Gastroesophageal sphincter (tissue), 4 donors: ENCODE results near the gene GOLGA6L22. TPM values are rescaled to one million over a fixed set of nuclear protein-coding genes. Genes with fewer than 3 reads are reported as not detected.
"Not testable (repeated sequence)": the region's sequence is repeated elsewhere in the genome, so short reads cannot be mapped to it uniquely, and the experiment has no call there.

Experiments
- ATAC-seq: fragments of 150-250 bp; one replicate; pipeline ENCODE4 v1.9.1; 2016; ENCODE audit warnings: mild to moderate bottlenecking, moderate library complexity
- H3K27ac ChIP-seq, 4 donors: fragments of 200-600 bp; sonication (generic) in 3 of 4; 1 replicate in 3 of 4; 2 replicates in 1 of 4; pipeline ENCODE4 v1.5.1; 2016 to 2019
- H3K27me3 ChIP-seq: fragments of 200-600 bp; sonication (generic); one replicate; pipeline ENCODE4 v1.5.1; 2019
- H3K36me3 ChIP-seq, 2 donors: fragments of 200-600 bp; sonication (generic); one replicate each; pipeline ENCODE4 v1.5.1; 2019; ENCODE audit warnings: control low read depth in 1 of 2
- H3K4me1 ChIP-seq, 3 donors: fragments of 200-600 bp; sonication (generic); 1 replicate in 2 of 3; 2 replicates in 1 of 3; pipeline ENCODE4 v1.5.1; 2016 to 2019; ENCODE audit warnings: control low read depth in 2 of 3
- H3K4me3 ChIP-seq, 2 donors: fragments of 200-600 bp; sonication (generic); one replicate each; pipeline ENCODE4 v1.5.1; 2019; ENCODE audit warnings: mild to moderate bottlenecking in 1 of 2, moderate library complexity in 1 of 2
- H3K9me3 ChIP-seq, 3 donors: fragments of 200-600 bp; sonication (generic); one replicate each; pipeline ENCODE4 v1.5.1; 2017 to 2019; ENCODE audit warnings: control low read depth in 2 of 3
- WGBS, 2 donors: methylation state at CpG; one replicate each; pipeline ENCODE4 v1.1.5; 2018; ENCODE audit warnings: low coverage in 1 of 2; 5-methylcytosine and 5-hydroxymethylcytosine counted together
- total RNA-seq, 4 donors: library from RNA; depleted of rRNA; stranded (reverse); fragments of >200 nt; gene quantifications; one replicate each; pipeline ENCODE4 v1.1.0, GENCODE V29; 2016
- TF ChIP-seq, protein P1 (sequence below), 4 experiments: fragments of 200-600 bp in 2 of 4; fragments of 450-650 bp in 2 of 4; sonication (generic) in 1 of 4; IDR thresholded peaks; one replicate each; pipeline ENCODE4 v1.5.1; 2017 to 2019; ENCODE audit warnings: antibody characterized with exemption in 4 of 4, mild to moderate bottlenecking in 2 of 4, moderate library complexity in 2 of 4

GOLGA6L22 gene, protein sequence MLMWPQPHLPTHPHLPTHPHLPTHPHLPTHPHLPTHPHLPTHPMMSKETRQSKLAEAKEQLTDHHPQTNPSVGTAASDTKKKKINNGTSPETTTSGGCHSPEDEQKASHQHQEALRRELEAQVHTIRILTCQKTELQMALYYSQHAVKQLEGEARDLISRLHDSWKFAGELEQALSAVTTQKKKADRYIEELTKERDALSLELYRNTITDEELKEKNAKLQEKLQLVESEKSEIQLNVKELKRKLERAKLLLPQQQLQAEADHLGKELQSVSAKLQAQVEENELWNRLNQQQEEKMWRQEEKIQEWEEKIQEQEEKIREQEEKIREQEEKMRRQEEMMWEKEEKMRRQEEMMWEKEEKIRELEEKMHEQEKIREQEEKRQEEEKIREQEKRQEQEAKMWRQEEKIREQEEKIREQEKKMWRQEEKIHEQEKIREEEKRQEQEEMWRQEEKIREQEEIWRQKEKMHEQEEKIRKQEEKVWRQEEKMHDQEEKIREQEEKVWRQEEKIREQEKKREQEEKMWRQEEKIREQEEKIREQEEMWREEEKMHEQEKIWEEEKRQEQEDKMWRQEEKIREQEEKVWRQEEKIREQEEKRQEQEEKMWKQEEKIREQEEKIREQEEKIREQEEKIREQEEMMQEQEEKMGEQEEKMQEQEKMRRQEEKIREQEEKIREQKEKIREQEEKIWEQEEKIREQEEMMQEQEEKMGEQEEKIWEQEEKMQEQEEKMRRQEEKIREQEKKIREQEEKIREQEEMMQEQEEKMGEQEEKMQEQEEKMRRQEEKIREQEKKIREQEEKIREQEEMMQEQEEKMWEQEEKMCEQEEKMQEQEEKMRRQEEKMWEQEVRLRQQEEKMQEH
- under 1 TPM in 1 of 4 donors, not detected in 3; 0.08 TPM for total RNA-seq

DNA sequence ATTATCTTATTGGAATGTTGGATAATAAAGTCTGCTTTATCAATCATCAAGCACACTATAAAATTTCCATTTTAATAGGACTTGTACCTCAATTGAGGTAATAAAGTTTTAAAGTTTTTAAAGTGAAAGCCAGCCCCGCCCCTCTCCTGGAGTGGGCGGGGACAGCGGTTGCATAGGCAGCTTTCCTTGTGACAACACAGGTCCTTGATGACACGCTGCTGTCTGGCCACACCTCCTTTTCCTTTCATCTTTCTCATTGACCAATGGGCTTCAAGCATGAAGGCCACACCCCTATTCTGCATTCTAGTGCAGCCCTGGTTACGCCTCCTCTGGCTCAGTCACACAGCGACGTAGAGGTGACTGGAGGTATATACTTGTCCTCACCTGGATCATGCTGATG is at the start of gene GOLGA6L22:
Gene GOLGA6L22 (plus strand): TSS at position 301 of the 400 bp plus-strand sequence. CDS start 91 bp downstream, at position 392.
- WGBS, 2 donors = no CpG with 5 or more reads among the region's 7 CpGs
- H3K4me3 ChIP-seq, H3K4me1 ChIP-seq, H3K36me3 ChIP-seq, H3K9me3 ChIP-seq, ATAC-seq, H3K27ac ChIP-seq, H3K27me3 ChIP-seq: not testable (repeated sequence)

DNA sequence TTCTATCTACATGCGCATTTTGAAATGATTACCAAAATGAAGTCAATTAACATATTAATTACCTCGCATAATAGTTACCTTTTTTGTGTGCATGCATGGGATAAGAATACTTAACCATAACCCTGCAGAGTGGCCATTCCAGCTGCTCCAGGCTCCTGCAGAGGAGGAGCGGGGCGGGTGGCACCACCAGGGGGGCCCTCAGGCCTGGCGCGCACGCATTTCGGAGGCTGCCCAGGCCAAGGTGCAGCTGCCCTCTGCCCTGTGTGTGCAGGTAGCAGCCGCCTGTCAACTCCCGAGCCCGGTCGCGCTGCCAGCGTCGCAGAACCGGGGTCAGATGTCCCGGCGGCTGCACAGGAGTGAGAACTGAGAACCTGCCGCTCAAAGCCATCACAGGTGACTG is 41.4 kb upstream of the GOLGA6L22 start:
- H3K27ac ChIP-seq, ATAC-seq, H3K27me3 ChIP-seq, H3K36me3 ChIP-seq, H3K4me1 ChIP-seq, H3K9me3 ChIP-seq, H3K4me3 ChIP-seq: not testable (repeated sequence)
- WGBS, 2 donors = no CpG with 5 or more reads among the region's 19 CpGs

DNA sequence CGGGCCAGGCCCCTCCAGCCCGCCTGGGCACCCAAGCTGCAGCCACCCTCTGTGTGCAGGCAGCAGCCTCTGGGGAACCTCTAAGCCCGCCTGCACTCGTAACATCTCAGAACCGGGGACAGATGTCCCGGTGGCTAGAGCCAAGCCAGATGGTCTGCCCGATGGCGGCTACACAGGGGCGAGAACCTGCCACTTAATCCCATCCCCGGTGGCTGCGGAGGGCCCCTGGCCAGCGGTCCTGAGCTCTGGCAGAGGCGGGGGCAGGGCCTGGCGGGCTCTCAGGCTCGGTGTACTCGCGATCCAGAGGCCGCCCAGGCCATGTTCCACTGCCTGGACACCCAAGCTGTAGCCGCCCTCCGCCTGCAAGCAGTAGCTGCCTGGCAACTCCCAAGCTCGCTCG is 40.9 kb upstream of the GOLGA6L22 start:
- not testable (repeated sequence) for H3K27ac ChIP-seq, H3K36me3 ChIP-seq, ATAC-seq, H3K4me3 ChIP-seq, H3K4me1 ChIP-seq, H3K9me3 ChIP-seq, H3K27me3 ChIP-seq
- WGBS, 2 donors = no CpG with 5 or more reads among the region's 22 CpGs

DNA sequence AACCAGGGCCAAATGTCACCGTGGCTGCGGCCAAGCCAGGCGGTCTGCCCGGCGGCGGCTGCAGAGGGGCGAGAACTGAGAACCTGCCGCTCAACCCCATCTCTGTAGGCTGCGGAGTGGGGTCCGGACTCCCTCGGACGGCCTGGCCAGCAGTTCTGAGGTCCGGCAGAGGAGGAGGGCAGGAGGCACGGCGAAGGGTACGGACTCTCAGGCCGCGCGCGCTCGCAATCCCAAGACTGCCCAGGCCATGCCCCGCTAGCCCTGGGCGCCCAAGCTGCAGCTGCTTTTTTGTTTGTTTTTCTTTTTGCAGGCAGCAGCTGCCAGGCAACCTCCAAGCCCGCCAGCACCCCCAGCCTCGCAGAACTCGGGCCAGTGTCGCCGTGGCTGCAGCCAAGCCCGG is 40.5 kb upstream of the GOLGA6L22 start:
- not testable (repeated sequence) for H3K9me3 ChIP-seq, H3K27me3 ChIP-seq, H3K27ac ChIP-seq, H3K36me3 ChIP-seq, H3K4me1 ChIP-seq, H3K4me3 ChIP-seq, ATAC-seq
- WGBS, 2 donors = no CpG with 5 or more reads among the region's 29 CpGs

DNA sequence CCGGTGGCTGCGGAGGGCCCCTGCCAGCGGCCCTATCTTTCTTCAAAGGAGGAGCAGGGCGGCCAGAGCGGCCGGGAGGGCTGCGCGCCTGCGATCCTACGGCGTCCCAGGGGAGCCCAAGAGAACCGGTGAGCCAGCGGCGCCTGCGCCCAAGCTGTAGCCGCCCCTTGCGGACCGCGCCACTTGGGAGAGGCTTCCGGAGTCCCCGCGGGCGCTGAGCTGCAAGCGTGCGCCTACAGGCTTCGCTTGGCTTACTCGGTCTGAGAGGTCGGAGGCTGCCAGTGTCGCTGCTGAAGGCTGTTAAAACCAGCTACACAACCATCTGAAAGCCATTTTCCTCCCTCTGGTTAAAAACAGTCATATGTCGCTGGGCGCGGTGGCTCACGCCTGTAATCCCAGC is 40.0 kb upstream of the GOLGA6L22 start:
- not testable (repeated sequence) for H3K27ac ChIP-seq, H3K9me3 ChIP-seq, H3K4me1 ChIP-seq, H3K36me3 ChIP-seq, ATAC-seq, H3K27me3 ChIP-seq
- H3K4me3 ChIP-seq = peak overlapping the region in 1 of 2 donors; percentile 22
- no CpG with 5 or more reads among the region's 33 CpGs for WGBS, 2 donors

DNA sequence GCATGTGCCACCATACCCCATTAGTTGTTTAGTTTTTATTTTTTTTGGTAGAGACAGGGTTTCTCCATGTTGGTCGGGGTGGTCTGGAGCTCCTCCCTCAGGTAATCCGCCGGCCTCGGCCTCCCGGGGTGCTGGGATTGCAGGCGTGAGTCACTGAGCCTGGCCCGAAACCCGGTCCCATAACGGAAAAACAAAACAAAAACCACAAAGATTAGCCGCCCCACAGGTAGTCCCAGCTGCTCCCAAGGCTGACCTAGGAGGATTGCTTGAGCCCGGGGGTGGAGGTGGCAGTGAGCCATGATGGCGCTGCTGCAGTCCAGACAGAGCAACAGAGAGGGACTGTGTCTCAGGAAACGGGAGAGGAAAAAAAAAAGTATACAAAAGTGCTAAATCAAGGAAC is 38.4 kb upstream of the GOLGA6L22 start:
- H3K27ac ChIP-seq, H3K36me3 ChIP-seq, H3K9me3 ChIP-seq, H3K4me3 ChIP-seq, H3K4me1 ChIP-seq, H3K27me3 ChIP-seq, ATAC-seq: not testable (repeated sequence)
- WGBS, 2 donors = no CpG with 5 or more reads among the region's 13 CpGs

DNA sequence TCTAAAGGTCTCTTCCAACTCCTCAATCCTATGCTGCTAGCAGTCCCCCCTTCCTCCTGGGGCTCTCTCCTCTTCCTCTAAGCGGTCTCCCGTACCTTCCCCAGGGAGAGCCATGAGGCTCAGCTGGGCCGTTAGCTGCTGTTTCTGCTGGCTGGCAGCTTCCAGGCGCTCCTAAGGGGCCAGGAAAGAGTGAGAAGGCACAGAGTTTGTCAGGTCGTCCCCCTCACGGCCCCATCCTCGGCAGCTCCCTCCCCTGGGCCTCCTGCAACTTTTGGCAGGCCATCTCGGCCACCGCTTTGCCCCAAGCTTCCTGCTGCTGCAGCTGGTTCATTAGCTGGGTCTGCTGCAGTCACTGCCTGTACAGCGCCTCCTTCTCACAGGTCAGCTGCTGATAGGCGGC is 29.3 kb upstream of the GOLGA6L22 start:
- no CpG with 5 or more reads among the region's 11 CpGs for WGBS, 2 donors
- H3K4me3 ChIP-seq, H3K27me3 ChIP-seq, H3K9me3 ChIP-seq, H3K36me3 ChIP-seq, H3K27ac ChIP-seq, H3K4me1 ChIP-seq, ATAC-seq: not testable (repeated sequence)

DNA sequence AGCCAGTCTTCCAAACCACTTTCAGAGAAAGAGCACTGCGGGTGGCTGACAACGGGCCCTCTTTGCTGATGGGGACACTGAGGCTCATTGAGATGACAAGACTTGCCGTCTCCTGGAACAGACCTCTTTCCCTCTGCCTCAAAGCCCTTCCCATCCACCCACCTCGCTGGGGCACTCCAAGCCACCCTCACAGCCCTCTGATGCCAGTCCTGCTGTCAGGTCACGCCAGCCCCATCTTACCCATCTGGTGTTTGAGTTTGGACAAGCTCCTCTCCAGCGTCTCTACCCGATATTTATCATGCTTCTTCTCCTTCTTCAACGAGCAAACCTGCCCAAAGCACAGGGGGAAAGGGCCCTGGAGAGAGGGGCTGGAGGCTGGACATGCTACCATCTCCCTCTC is 27.0 kb upstream of the GOLGA6L22 start:
- not testable (repeated sequence) for H3K4me1 ChIP-seq, H3K27me3 ChIP-seq, ATAC-seq, H3K27ac ChIP-seq, H3K9me3 ChIP-seq, H3K36me3 ChIP-seq, H3K4me3 ChIP-seq
- WGBS, 2 donors = 88% methylated on average over 5 of the region's 8 CpGs; no CpG with 5 or more reads in 1 of the 2 donors

DNA sequence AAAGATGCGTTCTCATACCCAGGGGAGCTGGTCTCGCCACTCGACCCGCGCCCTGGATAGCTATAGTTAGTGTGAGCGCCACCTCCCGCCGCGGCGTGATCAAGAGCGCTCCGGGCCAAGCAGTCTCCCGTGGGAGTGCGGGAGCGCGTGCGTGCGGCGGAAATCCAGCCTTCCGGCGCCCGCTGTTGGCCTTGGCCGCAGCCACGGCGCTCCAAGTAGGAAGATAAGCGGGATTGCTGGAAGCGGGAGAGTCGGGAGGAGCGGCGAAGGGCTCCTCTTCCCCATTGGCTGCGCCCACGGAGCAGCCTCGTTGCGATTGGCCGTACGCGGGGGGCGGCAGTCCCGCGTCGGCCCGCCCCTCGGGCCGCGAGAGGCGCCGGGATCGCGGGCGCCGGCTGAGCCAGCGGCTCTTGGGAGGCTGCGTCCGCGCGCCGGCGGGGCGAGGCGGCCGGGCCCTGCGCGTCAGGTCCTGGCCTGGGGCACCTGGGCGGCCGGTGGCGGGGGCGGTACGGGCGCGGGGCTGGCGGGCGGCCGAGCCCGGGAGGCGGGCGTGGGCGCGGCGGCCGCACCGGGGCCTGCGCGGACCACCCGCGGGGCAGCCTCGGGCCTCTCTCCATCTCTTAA is 35.9 kb downstream of the GOLGA6L22 start:
- H3K4me1 ChIP-seq, H3K27me3 ChIP-seq, ATAC-seq, H3K36me3 ChIP-seq, H3K9me3 ChIP-seq: not testable (repeated sequence)
- peak overlapping the region; percentile 8 to 73 (median 66) for H3K27ac ChIP-seq
- TF ChIP-seq, protein P1, sequence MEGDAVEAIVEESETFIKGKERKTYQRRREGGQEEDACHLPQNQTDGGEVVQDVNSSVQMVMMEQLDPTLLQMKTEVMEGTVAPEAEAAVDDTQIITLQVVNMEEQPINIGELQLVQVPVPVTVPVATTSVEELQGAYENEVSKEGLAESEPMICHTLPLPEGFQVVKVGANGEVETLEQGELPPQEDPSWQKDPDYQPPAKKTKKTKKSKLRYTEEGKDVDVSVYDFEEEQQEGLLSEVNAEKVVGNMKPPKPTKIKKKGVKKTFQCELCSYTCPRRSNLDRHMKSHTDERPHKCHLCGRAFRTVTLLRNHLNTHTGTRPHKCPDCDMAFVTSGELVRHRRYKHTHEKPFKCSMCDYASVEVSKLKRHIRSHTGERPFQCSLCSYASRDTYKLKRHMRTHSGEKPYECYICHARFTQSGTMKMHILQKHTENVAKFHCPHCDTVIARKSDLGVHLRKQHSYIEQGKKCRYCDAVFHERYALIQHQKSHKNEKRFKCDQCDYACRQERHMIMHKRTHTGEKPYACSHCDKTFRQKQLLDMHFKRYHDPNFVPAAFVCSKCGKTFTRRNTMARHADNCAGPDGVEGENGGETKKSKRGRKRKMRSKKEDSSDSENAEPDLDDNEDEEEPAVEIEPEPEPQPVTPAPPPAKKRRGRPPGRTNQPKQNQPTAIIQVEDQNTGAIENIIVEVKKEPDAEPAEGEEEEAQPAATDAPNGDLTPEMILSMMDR (IDR thresholded peaks at IDR 0.05) = peak in 1 of 4 experiments; percentile 14
- peak overlapping the region; percentile 37 to 48 for H3K4me3 ChIP-seq
- no CpG with 5 or more reads among the region's 86 CpGs for WGBS, 2 donors

DNA sequence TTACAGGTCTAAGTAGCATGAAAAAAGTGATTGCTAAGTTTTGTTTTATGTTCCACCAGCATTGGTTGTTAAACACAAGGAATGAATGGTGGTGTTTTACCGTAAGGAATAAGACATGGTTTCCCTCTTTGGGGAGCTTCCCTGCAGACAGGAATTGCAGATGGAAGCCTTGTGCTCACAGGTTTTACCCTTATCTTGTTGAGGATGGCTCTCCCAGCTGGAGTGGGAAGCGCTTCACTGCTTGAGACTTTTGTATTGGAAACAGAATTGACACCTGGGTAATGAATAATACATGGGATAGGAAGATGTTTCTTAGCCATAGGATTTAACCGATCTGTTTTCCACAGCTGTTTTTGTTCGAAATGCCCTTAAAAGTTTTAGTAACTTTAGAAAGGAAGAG is 38.5 kb downstream of the GOLGA6L22 start:
- not testable (repeated sequence) for H3K27ac ChIP-seq, H3K4me3 ChIP-seq, H3K27me3 ChIP-seq, ATAC-seq, H3K4me1 ChIP-seq, H3K36me3 ChIP-seq, H3K9me3 ChIP-seq
- WGBS, 2 donors = 60% methylated on average over 1 of the region's 4 CpGs; no CpG with 5 or more reads in 1 of the 2 donors

DNA sequence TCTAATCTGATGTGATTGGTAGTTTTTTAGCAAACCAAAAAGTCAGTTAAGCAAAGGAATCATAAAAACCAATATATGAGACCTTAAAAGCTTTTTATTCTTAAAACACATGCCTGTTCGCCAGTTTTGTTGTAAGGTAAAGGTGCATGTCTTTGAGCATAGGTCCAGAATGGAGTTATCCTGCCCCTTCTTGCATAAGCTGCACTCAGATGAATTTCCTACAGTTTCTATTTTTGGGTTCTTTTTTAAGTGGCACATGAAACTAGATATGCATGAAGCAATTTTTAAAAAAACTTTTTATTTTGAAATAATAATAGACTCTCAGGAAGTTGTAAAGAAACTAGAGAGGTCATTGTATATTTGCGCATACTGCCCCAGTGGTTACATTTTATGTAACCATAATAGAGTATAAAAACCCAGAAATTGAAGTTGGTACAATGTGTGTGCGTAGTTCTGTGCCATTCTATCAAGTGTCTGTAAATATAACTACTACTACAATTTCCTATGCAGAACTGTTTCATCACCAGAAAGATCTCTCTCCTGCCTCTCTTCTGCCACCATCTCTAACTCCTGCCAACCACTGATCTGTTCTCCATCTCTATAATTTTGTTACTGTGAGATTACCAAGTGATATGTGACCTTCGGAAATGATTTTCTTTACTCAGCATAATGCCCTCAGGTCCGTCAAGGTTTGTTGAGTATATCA is 39.7 kb downstream of the GOLGA6L22 start:
- not testable (repeated sequence) for H3K9me3 ChIP-seq, H3K4me3 ChIP-seq, H3K27ac ChIP-seq, ATAC-seq, H3K27me3 ChIP-seq, H3K36me3 ChIP-seq, H3K4me1 ChIP-seq
- WGBS, 2 donors = no CpG with 5 or more reads among the region's 5 CpGs

DNA sequence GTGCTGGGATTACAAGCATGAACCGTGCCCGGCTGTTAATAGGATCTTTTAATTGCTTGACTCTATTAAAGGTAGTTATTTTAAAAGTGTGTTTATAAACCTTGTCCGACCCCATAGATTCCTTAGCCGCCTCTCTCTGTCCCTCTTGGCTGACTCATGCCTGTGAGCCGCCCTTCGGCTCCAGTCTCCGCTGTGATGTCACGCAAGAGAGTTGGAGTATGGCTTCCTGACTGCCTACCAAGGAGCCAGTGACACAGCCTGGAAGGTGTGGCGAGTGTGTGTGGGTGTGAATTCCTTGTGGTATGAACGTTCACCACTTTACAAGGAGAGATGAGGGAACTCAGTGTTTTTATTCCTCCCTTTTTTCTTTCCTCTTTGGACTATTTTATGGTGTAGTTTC is 43.6 kb downstream of the GOLGA6L22 start:
- not testable (repeated sequence) for H3K27ac ChIP-seq, H3K4me3 ChIP-seq, H3K9me3 ChIP-seq, H3K4me1 ChIP-seq, ATAC-seq, H3K36me3 ChIP-seq, H3K27me3 ChIP-seq
- WGBS, 2 donors = no CpG with 5 or more reads among the region's 10 CpGs
